Omental fat pad (tissue), 4 donors: ENCODE measurements around the gene PGLYRP2. TPM values are rescaled to one million over a fixed set of nuclear protein-coding genes. Genes with fewer than 3 reads are reported as not detected.
"Not testable (repeated sequence)": the region's sequence is repeated elsewhere in the genome, so short reads cannot be mapped to it uniquely, and the experiment has no call there.

ENCODE experiments used
- ATAC-seq: fragments of 150-250 bp; one replicate; pipeline ENCODE4 v1.9.1; 2016; ENCODE audit warnings: mild to moderate bottlenecking, moderate library complexity; ENCODE audit not compliant: low FRiP score
- DNase-seq: peaks from one replicate; pipeline ENCODE4 v3.0.0-alpha.2; 2019; ENCODE audit warnings: low spot score
- total RNA-seq, 4 donors: library from RNA; depleted of rRNA; stranded (reverse); fragments of >200 nt; gene quantifications; one replicate each; pipeline ENCODE4 v1.1.0, GENCODE V29; 2016
- TF ChIP-seq, protein P1 (sequence below), 3 donors: fragments of 450-650 bp; IDR thresholded peaks; one replicate each; pipeline ENCODE4 v1.5.1; 2016 to 2017; ENCODE audit warnings: antibody characterized with exemption in 3 of 3, mild to moderate bottlenecking in 3 of 3, moderate library complexity in 2 of 3

Gene PGLYRP2
- total RNA-seq, 4 donors from 2014 or later = not detected

DNA sequence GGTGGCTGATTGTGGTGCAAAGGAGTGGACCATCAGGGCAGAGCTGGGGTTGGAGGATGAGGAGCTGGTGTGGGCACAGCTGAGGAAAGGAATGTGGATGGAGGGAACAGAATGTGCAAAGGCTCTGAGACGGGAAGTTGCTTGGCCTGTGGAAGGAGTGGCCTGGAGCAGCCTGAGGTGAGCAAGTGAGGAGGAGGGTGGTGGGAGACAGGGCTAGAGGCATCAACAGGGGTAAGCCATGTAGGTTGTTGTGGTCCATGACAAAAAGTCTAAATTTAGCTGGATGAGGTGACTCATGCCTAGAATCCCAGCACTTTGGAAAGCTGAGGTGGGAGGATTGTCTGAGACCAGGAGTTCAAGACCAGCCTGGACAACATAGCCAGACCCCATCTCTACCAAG is 38.5 kb upstream of the PGLYRP2 start:
- TF ChIP-seq, protein P1, sequence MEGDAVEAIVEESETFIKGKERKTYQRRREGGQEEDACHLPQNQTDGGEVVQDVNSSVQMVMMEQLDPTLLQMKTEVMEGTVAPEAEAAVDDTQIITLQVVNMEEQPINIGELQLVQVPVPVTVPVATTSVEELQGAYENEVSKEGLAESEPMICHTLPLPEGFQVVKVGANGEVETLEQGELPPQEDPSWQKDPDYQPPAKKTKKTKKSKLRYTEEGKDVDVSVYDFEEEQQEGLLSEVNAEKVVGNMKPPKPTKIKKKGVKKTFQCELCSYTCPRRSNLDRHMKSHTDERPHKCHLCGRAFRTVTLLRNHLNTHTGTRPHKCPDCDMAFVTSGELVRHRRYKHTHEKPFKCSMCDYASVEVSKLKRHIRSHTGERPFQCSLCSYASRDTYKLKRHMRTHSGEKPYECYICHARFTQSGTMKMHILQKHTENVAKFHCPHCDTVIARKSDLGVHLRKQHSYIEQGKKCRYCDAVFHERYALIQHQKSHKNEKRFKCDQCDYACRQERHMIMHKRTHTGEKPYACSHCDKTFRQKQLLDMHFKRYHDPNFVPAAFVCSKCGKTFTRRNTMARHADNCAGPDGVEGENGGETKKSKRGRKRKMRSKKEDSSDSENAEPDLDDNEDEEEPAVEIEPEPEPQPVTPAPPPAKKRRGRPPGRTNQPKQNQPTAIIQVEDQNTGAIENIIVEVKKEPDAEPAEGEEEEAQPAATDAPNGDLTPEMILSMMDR (IDR thresholded peaks at IDR 0.05) = no peak
- no peak for DNase-seq

DNA sequence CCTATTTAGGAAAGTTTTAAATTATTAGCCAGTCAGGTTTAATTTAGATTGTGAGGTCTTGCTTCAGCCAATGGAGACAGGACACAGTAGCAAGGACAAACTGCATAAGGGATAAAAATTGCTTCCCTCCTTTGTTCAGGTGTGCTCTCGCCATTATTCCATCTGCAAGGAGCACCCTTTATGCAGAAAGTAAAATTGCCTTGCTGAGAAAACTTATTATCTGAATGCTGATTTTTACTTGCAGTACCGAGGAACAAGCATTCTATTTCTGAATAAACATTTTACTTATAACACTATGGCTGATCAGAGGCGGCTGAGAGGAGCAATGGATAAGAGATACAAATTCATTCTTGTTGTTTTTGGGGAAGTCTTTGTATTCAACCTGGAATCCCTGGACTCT is 37.1 kb upstream of the PGLYRP2 start:
- DNase-seq (no peak), ATAC-seq (no peak)
- TF ChIP-seq, protein P1 (IDR thresholded peaks at IDR 0.05) = no peak

More for the DNA sequence above, 38.5 kb upstream of the PGLYRP2 start:
- ATAC-seq = no peak

DNA sequence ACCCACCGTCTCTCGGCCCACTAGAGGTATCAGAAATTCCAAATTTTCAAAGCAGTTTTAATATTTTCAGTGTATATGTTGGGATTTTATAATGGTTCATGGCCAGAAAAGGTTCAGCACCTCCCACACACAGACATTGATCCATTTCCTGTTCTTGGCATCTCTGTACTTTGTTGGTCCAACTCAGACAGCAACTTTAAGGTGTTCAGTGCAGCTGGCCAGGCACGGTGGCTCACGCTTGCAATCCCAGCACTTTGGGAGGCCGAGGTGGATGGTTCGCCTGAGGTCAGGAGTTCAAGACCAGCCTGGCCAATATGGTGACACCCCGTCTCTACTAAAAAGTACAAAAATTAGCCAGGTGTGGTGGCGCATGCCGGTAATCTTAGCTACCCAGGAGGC is 35.9 kb upstream of the PGLYRP2 start:
- DNase-seq, ATAC-seq: not testable (repeated sequence)

DNA sequence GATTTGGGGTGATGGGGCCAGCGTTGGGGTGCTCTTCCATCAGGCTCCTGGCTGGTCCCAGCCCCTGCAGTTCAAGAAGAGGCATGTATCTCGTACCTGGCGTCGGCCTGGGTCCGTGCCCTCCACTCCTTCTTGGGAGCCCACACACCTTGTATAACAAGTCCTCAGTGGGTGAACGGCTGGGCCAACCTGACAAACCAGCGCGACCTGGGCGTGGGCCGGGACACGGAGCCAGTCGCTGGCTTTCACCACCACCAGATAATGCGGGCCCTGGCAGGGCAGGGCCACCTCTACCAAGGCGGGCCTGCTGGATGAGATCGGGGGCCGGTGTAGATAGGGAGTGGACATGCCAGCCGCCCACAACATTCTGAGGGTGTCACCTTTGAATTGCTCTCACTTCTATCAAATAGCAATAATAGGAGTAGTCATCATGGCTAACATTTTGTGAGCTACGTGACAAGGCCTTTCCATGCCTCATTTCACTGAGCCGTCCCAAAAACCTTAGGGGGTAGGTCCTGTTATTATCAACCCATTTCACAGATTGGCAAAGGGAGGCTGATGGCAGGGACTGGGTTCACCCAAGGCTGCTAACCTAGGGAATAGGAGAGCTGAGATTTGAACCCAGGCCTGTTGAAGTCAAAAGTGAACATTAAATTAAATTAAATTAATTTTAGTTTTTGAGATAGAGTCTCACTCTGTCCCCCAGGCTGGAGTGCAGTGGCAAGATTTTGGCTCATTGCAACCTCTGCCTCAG is 32.5 kb upstream of the PGLYRP2 start:
- ATAC-seq (no peak), DNase-seq (no peak)
- TF ChIP-seq, protein P1 (IDR thresholded peaks at IDR 0.05) = no peak

DNA sequence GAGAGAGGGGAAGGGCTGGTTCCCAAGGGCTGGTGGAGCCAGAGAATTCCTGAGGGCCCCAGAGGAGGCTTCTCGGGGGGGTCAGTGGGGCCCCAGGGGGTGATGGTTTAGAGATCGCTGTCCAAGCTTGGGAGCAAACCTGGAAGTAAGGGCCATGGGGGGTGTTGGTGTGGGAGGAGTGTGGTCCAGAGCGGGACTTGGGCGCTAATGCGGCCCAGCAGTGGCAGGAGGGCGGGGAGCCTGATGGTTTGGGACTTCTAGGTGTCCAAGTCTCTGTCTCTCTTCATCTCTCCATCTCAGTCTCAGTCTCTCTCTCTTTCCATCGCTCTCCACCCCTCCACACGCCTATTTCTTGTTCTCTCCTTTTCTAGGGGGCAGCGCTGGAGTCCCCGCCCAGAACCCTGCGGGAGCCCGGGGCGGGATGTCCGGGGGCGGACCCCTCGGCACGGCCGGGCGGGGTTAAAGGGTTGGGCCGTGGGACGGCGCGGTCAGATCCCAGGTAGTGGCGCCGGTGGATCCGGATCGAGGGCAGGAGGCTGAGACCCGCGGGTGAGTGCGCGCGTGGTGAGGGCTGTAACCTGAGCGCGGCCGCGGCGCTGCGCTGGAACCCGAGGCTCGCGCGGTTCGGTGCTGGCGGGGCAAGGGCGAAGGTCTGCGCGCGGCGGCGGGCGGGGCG is 28.9 kb upstream of the PGLYRP2 start, which contains the start of gene CYP4F22:
TSS of gene CYP4F22 (plus strand) at position 491 of the 676 bp plus-strand sequence. CDS start 16,812 bp downstream, outside the sequence.
- ATAC-seq (no peak), DNase-seq (no peak)
- TF ChIP-seq, protein P1 (IDR thresholded peaks at IDR 0.05) = no peak

DNA sequence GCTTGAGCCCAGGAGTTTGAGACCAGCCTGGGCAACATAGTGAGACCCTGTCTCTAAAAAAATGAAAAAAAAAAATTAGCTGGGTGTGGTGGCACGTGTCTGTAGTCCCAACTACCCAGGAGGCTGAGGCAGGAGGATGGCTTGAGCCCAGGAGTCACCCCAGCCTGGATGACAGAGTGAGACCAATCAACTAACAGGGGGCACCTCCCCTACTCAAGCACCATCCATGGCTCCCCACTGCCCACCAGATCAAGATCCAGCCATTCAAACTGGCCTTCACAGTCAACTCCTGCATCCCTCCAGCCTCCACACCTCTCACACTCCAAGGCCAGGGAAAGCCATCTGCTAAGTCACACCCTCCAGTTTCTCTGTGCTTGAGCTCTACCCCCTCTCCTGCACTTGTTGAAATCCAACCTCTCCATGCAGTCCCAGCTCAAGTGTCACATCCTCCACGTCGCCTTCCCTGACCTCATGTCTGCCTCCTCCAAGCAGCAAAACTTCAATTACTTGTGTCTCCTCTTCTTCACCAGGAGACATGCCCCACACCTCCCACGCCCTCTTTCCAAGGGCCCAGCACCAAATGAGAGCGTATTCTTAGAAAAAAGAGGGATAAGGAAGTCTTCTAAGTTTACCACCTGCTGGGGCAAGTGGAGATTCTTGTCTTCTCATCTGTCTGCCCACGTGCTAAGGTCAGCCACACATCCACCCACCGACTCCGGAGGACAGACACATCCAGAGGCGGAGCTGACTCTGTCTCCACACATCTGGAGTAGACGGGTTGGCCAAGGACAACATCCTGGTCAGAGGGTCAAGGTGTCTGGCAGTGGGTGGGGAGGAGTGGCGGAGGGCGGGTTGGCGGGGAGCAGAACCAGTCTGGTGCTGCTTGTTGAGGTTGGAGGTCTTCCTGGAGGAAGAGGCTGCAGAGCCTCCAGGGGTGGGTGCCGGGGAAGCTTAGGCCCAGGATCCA is 28.1 kb upstream of the PGLYRP2 start:
- TF ChIP-seq, protein P1 (IDR thresholded peaks at IDR 0.05) = no peak
- ATAC-seq (no peak), DNase-seq (no peak)

DNA sequence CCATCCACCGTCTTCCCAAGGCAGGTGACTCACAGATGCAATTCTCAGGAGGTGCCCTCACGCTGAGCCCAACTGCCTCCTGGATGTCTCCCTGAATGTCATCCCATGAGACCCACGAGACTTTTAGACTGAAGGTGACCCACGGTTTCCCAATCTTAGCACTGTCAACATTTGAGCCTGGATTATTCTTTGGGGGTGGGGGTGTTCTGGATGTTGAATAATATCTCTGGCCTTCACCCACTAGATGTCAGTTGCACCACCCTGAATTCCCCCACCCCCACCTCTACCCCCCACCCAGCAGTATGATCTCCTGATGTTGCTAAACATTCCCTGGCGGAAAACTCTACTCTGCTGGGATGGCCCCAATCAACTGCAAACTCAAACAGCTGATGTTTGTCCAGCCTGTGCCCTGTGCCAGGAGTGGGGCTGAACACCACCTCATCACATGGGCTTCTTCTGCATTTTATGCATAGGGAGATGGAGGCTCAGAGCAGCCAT is 26.8 kb upstream of the PGLYRP2 start:
- no peak for DNase-seq
- TF ChIP-seq, protein P1 (IDR thresholded peaks at IDR 0.05) = no peak
- ATAC-seq = no peak
